Stimulated activated CD4-positive, alpha-beta T cell treated with anti-CD3 and anti-CD28 coated beads, TNF-alpha, amount 100 ng/mL, for 1 hour (primary cell): ENCODE results near the gene TPSAB1.
"Not testable (repeated sequence)": the region's sequence is repeated elsewhere in the genome, so short reads cannot be mapped to it uniquely, and the experiment has no call there.

ENCODE experiments used
- DNase-seq, 3 donors: peaks; one replicate each; pipeline ENCODE4 v3.0.0-alpha.2; 2020; ENCODE audit warnings: low read depth in 3 of 3, low spot score in 1 of 3

TPSAB1 gene

GRCh38 chr16:1223355-1224214, 16.9 kb upstream of the TPSAB1 start:
- DNase-seq: no peak

GRCh38 chr16:1224558-1224957, 15.9 kb upstream of the TPSAB1 start:
- no peak for DNase-seq

GRCh38 chr16:1225051-1225451, 15.5 kb upstream of the TPSAB1 start, which contains the start of gene TPSG1:
TPSG1 (minus strand) TSS chr16:1225268; CDS start chr16:1225252, 16 bp downstream.
- DNase-seq: no peak

GRCh38 chr16:1225728-1226311, 14.7 kb upstream of the TPSAB1 start:
- not testable (repeated sequence) for DNase-seq

- DNase-seq: not testable (repeated sequence)
Observed at GRCh38 chr16:1226692-1227091, 13.8 kb upstream of the TPSAB1 start.

DNA sequence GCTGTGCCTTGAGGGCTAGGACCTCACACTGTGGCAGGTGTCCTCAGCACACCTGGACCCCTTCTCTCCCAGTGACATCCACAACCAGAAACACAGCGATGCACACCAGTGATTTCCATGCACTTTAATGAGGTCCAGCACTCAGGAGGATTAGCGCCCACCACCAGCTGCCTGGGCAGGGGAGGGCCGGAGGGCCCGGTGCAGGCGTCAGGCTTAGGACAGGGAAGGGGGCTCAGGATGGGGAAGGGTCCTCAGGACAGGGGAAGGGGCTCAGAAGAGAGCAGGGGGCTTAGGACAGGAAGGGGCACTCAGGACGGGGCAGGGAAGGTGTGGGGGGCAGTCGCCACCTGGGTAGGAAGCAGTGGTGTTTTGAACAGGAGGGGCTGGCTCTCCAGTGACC, 12.3 kb upstream of the TPSAB1 start:
- not testable (repeated sequence) for DNase-seq

DNA sequence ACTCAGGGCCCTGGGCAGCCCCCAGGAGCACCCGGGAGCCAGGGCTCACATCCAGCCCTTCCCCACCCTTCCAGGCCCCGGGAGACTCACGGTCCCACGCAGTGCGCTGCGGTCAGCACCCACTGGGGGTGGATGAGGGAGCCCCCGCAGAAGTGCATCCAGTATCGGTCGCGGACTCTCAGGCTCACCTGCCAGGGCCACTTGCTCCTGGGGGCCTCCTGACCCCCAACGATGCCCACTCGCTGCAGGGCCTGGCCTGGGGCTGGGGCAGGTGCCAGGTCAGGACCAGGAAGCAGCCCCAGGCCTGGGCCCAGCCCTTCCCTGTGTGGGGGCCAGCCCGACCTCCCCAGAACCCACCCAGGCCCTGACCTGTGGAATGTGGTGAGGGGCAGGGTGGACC, 11.0 kb upstream of the TPSAB1 start:
- DNase-seq: not testable (repeated sequence)

- DNase-seq: not testable (repeated sequence)
Observed at GRCh38 chr16:1230084-1230470, 10.4 kb upstream of the TPSAB1 start, which contains the start of gene TPSB2. TPSB2 (minus strand) TSS chr16:1230184; CDS start chr16:1229951, 233 bp downstream.

- not testable (repeated sequence) for DNase-seq
Observed at GRCh38 chr16:1230471-1231212, 9.9 kb upstream of the TPSAB1 start.

DNA sequence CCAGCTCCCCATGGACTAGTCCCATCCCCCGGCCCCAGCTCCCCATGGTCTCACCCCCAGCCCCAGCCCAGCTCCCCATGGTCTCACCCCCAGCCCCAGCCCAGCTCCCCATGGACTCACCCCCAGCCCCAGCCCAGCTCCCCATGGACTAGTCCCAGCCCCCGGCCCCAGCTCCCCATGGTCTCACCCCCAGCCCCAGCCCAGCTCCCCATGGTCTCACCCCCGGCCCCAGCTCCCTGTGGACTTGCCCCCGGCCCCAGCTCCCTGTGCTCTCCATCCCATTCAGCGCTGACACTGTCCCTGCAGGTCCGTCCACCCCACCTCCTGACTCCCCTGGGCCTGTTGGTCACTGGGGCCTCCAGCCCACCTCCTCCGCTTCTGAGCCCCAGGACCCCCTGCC, 9.2 kb upstream of the TPSAB1 start:
- DNase-seq: not testable (repeated sequence)

DNA sequence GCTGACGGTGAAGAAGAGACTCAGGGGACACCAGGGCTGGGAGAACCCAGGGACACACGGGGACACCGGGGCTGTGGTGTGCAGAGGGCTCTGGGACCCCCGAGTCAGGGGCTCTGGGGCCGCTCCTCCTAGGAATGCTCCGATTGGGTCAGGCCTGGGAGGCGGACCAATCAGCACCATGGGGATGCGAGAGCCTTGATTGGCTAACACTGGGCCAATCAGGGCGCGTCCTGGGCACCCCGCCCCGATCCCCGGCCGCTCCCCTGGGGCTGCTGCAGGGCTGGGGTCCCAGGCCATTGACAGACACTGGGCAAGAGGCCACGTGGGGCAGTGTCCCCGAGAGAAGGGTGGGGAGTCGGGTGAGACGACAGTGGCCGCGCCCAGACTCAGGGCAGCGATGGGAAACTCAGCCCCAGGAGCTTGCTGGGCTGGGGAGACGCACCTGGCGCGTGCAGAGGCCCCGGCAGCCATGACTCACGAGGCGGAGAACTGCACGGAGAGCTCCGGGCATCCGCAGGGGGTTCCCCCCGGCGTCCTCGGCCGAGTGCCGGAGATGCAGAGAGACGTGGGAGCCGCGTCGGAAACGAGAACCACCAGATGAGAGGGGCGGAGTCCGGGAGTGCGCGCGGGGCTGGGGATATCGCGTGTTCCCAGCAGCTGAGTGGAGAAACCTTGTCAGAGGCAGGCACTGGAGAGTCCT, 8.3 kb upstream of the TPSAB1 start:
- DNase-seq: not testable (repeated sequence)

DNA sequence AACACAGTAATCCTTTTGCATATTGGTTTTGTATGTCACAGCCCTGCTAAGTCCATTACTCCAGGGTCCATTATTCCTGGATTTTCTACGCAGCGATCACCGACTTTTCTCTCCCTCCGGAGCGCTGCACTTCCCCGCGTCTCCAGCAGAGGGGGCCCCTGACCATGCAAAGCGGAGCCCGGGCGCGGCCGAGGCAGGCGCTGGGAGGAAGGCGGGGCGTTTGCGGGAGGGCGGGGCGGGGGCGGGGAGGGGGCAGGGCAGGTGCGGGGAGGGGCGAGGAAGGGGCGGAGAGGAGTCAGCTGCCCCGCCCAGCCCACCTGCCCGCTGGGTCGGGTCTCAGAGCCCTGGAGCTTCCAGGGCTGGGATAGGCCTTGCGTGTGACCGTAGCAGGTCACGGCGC, 3.8 kb upstream of the TPSAB1 start:
- not testable (repeated sequence) for DNase-seq

DNA sequence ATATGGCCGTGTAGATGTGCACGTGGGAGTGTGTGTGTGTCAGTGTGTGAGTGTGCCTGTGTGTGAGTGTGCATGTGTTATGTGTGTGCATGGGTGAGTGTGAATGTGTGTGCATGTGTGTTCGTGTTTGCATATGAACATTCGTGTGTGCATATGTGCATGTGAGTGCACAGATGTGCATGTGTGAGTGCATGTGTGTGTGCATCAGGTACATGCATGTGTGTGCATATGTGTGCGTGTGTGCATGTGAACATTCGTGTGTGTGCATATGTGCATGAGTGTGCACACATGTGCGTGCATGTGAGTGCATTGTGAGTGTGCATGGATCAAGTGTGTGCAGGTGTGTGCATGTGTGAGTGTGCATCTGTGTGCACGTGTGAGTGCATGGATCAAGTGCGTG, 2.5 kb upstream of the TPSAB1 start:
- no peak for DNase-seq

DNA sequence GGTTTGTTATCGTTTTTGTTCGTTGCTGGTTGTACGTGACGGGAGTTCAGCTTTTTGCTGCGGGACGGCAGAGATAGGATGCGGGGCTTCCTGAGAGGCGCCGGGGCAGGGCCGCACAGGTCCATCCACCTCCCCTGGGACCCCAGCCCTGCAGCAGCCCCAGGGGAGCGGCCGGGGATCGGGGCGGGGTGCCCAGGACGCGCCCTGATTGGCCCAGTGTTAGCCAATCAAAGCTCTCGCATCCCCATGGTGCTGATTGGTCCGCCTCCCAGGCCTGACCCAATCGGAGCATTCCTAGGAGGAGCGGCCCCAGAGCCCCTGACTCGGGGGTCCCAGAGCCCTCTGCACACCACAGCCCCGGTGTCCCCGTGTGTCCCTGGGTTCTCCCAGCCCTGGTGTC, 1.6 kb upstream of the TPSAB1 start:
- not testable (repeated sequence) for DNase-seq

DNA sequence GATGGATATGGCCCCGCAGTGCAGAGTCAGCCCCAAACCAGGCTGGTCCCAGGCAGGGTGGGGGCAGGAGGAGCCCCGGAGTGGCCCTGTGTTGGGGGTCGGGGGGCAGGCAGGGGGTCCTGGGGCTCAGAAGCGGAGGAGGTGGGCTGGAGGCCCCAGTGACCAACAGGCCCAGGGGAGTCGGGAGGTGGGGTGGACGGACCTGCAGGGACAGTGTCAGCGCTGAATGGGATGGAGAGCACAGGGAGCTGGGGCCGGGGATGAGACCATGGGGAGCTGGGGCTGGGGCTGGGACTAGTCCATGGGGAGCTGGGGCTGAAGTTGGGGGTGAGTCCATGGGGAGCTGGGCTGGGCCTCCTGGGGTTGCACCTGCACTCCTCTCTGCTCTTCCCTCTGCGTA, 930 bp upstream of the TPSAB1 start:
- DNase-seq: not testable (repeated sequence)

DNA sequence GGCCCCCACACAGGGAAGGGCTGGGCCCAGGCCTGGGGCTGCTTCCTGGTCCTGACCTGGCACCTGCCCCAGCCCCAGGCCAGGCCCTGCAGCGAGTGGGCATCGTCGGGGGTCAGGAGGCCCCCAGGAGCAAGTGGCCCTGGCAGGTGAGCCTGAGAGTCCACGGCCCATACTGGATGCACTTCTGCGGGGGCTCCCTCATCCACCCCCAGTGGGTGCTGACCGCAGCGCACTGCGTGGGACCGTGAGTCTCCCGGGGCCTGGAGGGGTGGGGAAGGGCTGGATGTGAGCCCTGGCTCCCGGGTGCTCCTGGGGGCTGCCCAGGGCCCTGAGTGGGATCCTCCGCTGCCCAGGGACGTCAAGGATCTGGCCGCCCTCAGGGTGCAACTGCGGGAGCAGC, 576 bp downstream of the TPSAB1 start:
- DNase-seq: not testable (repeated sequence)

- DNase-seq: not testable (repeated sequence)
Observed at GRCh38 chr16:1243363-1243762, 2.9 kb downstream of the TPSAB1 start.

DNA sequence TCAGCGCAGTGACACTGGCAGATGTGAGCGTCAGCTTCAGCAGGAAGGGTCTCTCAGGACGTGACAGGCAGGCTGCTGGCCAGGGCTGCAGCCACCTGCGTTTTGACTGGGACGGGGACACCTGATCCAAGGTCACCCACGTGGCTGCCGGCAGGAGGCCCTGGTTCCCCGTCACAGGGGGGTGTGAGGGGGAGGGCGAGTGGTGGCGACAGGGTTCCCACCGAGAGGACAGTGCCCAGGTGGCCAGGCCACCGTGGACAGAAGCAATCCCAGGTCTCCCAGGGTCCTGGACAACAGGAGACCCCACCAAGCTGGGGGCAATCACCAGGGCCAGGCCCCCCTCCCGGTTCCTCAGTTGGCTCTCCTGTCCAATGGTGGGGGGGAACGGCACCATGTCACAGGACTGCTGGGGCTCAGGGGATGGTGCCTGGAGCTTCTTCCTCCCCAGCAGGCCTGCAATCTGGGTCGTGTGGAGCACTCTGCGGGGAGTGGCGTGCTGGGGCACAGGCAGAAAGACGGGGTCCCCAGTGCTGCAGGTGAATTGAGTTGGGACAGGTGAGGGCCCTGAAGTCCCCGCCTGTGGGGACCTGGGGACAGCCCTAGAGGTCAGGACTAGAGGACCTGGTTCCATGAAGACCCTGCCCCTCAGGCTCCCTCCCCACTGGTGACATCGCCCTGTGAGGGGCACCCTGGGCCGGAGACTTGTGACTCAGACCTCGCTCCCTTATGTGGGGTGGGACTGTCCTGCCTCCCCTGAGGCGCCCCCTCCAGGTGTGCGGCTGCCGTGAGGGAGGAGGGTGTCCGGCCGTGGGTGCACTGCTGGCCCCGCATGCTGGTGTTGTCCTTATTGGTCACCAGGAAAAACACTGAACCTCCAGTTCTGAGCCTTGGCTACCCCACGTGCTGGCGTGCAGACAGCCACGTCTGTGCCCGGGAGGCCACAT, 3.7 kb downstream of the TPSAB1 start:
- not testable (repeated sequence) for DNase-seq

DNA sequence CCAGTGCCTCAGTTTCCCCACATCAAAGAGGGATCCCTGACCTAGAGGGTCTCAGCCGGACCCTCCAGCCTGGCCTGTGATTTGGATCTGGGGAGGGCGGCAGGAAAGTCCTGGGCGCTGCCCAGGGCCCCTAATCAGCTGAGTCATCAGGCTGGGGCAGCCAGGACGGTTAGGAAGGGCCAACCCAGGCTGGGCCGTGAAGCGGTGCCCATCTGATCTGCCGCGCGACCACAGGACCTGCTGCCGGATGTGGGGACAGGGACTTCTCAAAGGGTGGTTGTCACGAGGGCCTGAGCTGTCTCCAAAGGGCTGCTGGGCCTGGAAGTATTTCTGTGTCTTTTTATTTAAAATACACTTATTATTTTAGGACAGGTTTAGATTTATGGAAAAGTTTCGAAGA, 4.4 kb downstream of the TPSAB1 start:
- DNase-seq: no peak

GRCh38 chr16:1245452-1246020, 5.0 kb downstream of the TPSAB1 start:
- DNase-seq: no peak
